ENCODE data around the gene DNAJB1.

DNAJB1 gene

GRCh38 chr19:14471436-14472187 is 46.6 kb downstream of the DNAJB1 start:
- no peak for DNase-seq

DNA sequence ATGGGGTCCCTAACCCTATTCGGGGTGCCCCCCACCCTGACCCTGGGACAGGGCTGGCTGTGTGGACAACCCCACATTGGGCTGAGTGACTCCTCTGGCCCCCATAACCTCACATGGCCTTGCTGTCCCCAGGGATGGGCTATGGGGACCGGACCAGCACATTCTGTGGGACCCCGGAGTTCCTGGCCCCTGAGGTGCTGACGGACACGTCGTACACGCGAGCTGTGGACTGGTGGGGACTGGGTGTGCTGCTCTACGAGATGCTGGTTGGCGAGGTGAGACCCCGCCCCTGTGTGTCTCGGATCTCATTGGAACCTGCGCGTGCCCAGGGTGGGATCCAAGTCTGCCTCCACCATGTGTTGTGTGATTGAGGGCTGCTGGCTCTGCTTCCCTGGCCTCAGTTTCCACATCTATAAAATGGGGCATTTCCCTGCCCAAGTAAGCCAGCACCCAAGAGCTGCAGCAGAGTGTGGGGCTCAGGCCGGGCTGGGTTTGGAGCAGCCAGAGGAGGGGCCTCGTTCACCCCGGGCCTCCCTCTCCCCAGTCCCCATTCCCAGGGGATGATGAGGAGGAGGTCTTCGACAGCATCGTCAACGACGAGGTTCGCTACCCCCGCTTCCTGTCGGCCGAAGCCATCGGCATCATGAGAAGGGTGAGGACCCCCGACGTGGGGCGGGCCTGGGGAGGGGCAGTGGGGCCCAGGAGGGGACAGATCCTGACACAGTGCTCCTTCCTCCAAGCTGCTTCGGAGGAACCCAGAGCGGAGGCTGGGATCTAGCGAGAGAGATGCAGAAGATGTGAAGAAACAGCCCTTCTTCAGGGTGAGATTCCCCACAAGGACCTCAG is 47.9 kb downstream of the DNAJB1 start:
- DNase-seq: no peak

GRCh38 chr19:14467816-14468215 is 50.4 kb downstream of the DNAJB1 start:
- no peak for DNase-seq

DNA sequence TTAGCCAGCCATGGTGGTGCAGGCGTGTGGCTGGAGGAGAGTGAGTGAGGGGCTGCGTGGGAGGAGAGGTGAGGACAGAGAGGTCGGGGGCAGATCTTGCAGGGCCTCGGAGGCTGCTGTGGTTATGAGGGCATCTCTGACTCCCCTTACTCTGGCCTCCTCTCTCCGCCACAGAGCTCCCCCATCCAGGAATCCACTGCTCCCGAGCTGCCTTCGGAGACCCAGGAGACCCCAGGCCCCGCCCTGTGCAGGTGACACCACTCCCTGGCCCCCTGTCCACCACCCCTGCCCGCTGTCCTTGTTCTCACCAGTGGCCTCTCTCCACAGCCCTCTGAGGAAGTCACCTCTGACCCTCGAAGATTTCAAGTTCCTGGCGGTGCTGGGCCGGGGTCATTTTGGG is 50.8 kb downstream of the DNAJB1 start:
- DNase-seq: no peak
